GM12873 (cell line): ENCODE data around the gene LGALSL.

ENCODE experiments used
- CTCF ChIP-seq: IDR thresholded peaks from 2 replicates; pipeline ENCODE4 v1.5.1; 2012; ENCODE audit warnings: low read depth, mild to moderate bottlenecking, moderate library complexity, low read length, control low read depth; ENCODE audit not compliant: insufficient read depth; ENCODE audit errors: missing control alignments

The LGALSL gene

GRCh38 chr2:64424416-64424987 is 29.5 kb upstream of the LGALSL start:
- no peak for TF ChIP-seq CTCF

DNA sequence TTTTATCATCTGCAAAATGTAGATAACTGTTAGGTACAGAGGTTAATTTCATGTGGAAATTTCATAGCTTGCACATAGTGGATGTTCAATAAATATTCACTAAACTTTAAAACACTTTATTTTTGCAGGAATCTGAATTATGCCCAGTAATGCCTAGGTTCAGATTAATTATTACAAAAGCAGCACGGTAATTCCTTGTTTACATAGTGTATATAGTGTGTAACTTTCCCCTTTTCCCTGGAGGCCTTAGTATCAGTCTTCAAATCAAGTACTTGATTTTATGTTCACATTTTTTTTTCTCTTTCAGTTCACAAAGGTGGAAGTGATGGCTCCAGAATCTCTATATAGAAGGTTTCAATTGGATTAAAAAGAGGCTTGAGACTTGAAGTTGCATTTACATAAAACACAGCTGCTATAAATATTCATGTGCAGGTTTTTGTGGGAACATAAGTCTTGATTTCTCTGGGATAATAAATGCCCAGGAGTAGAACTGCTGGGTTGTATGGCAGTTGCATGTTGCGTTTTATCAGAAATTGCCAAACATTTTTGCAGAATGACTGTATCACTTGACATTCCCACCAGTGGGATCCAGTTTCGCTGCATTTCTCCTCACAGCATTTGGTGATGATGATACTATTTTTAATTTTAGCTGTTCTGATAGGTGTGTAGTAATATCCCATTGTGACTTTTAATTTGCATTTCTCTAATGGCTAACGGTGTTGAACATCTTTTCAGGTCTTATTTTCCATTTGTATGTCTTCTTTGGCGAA is 27.6 kb upstream of the LGALSL start:
- no peak for TF ChIP-seq CTCF

DNA sequence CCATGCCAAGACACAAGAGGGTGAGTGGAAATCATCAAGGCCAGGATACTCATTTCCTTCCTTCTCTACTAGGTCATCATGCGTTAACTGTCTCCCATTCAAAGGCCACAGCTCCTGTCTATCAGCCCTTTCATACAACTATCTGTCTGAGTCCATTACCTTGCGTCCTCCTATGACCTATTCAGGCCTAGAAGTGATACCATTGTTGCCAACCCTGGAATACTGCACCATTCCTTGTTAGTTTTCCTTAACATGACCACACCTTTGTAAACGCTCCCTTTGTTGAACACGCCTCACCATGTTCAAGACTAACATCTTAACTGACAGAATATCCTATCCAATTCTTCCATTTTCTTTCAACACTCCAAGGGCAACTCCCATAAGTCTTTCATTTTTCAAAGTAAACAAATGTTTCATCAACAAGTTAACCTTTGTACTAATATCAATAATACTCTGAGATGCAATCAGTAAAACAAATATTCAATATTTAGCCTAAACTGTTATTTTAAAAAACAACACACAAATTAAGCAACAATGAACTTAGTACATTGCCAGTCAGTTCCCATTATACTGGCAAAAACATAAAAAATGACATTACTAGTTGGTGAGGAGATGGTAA is 19.8 kb upstream of the LGALSL start:
- no peak for TF ChIP-seq CTCF

GRCh38 chr2:64437883-64438282 is 16.1 kb upstream of the LGALSL start:
- no peak for TF ChIP-seq CTCF

- no peak for TF ChIP-seq CTCF
Measured at GRCh38 chr2:64439194-64439593, 14.8 kb upstream of the LGALSL start.

GRCh38 chr2:64440843-64441242 is 13.1 kb upstream of the LGALSL start:
- no peak for TF ChIP-seq CTCF

- no peak for TF ChIP-seq CTCF
Measured at GRCh38 chr2:64442277-64442676, 11.7 kb upstream of the LGALSL start.
